ENCODE data around the gene STXBP6.

The STXBP6 gene

DNA sequence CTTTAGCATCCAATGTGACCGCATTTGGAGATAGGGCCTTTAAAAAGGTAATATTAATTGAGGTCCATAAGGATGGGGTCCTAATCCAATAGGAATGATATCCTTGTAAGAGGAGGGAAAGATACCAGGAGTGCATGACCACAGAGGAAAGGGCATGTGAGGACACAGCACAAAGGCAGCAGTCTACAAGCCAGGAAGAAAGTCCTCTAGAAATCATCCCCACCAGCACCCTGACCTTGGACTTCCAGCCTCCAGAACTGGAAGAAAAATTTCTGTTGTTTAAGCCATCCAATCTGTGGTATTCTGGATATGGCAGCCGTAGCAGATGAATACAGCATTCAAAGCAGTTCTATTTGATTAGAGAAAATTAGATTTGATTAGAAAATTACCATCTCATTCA, 145.4 kb downstream of the STXBP6 start:
- TF ChIP-seq TEAD4 (IDR thresholded peaks at IDR 0.05), result no peak
- TF ChIP-seq EGR1 (IDR thresholded peaks at IDR 0.05), result no peak
- TF ChIP-seq EP300 (IDR thresholded peaks at IDR 0.05; ENCODE audit: borderline replicate concordance), result no peak
- TF ChIP-seq ZBTB7A (IDR thresholded peaks at IDR 0.05; ENCODE audit: low read depth), result no peak
- TF ChIP-seq YY1 (IDR thresholded peaks at IDR 0.05; ENCODE audit: low read depth), result no peak
- no peak for TF ChIP-seq RAD21 (IDR thresholded peaks at IDR 0.05; ENCODE audit: low read depth)
- TF ChIP-seq CREB1 (IDR thresholded peaks at IDR 0.05; ENCODE audit: low read depth), result no peak
- no peak for TF ChIP-seq TCF12 (IDR thresholded peaks at IDR 0.05; ENCODE audit: low read depth)
- no peak for TF ChIP-seq TAF1 (IDR thresholded peaks at IDR 0.05; ENCODE audit: low read depth)
- TF ChIP-seq, protein P1, sequence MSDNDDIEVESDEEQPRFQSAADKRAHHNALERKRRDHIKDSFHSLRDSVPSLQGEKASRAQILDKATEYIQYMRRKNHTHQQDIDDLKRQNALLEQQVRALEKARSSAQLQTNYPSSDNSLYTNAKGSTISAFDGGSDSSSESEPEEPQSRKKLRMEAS (IDR thresholded peaks at IDR 0.05), result no peak
- no peak for TF ChIP-seq FOXM1 (IDR thresholded peaks at IDR 0.05; ENCODE audit: borderline replicate concordance, low read depth)
- TF ChIP-seq, protein P2, sequence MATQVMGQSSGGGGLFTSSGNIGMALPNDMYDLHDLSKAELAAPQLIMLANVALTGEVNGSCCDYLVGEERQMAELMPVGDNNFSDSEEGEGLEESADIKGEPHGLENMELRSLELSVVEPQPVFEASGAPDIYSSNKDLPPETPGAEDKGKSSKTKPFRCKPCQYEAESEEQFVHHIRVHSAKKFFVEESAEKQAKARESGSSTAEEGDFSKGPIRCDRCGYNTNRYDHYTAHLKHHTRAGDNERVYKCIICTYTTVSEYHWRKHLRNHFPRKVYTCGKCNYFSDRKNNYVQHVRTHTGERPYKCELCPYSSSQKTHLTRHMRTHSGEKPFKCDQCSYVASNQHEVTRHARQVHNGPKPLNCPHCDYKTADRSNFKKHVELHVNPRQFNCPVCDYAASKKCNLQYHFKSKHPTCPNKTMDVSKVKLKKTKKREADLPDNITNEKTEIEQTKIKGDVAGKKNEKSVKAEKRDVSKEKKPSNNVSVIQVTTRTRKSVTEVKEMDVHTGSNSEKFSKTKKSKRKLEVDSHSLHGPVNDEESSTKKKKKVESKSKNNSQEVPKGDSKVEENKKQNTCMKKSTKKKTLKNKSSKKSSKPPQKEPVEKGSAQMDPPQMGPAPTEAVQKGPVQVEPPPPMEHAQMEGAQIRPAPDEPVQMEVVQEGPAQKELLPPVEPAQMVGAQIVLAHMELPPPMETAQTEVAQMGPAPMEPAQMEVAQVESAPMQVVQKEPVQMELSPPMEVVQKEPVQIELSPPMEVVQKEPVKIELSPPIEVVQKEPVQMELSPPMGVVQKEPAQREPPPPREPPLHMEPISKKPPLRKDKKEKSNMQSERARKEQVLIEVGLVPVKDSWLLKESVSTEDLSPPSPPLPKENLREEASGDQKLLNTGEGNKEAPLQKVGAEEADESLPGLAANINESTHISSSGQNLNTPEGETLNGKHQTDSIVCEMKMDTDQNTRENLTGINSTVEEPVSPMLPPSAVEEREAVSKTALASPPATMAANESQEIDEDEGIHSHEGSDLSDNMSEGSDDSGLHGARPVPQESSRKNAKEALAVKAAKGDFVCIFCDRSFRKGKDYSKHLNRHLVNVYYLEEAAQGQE (IDR thresholded peaks at IDR 0.05; ENCODE audit: low read depth), result no peak
- TF ChIP-seq, protein P3, sequence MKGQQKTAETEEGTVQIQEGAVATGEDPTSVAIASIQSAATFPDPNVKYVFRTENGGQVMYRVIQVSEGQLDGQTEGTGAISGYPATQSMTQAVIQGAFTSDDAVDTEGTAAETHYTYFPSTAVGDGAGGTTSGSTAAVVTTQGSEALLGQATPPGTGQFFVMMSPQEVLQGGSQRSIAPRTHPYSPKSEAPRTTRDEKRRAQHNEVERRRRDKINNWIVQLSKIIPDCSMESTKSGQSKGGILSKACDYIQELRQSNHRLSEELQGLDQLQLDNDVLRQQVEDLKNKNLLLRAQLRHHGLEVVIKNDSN (IDR thresholded peaks at IDR 0.05), result no peak
- TF ChIP-seq NFIC (IDR thresholded peaks at IDR 0.05), result no peak
- no peak for TF ChIP-seq CEBPB (IDR thresholded peaks at IDR 0.05)

DNA sequence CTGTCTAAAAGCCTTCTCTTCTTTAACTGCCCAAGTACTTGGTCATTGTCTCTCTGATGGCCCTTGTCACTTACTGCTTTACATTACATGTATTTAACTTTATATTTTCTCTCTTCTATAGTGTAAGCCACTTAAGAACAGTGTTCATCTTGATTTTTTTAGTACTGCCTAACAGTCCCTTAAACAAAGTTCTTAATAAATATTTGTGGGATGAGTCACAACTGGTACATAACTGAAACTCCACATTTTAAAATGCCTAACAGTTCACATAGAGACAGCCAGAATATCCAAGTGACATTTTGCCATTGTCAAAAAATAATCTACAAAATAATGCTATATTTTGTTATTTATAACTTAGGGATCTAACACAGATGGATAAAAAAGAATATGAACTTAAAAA, 146.6 kb downstream of the STXBP6 start:
- TF ChIP-seq TEAD4 (IDR thresholded peaks at IDR 0.05) (no peak), EP300 (IDR thresholded peaks at IDR 0.05; ENCODE audit: borderline replicate concordance) (no peak), NFIC (IDR thresholded peaks at IDR 0.05) (no peak), TAF1 (IDR thresholded peaks at IDR 0.05; ENCODE audit: low read depth) (no peak), RAD21 (IDR thresholded peaks at IDR 0.05; ENCODE audit: low read depth) (no peak), EGR1 (IDR thresholded peaks at IDR 0.05) (no peak), YY1 (IDR thresholded peaks at IDR 0.05; ENCODE audit: low read depth) (no peak), ZBTB7A (IDR thresholded peaks at IDR 0.05; ENCODE audit: low read depth) (no peak), CREB1 (IDR thresholded peaks at IDR 0.05; ENCODE audit: low read depth) (no peak), TCF12 (IDR thresholded peaks at IDR 0.05; ENCODE audit: low read depth) (no peak)
- TF ChIP-seq, protein P3 (IDR thresholded peaks at IDR 0.05), result no peak
- TF ChIP-seq, protein P1 (IDR thresholded peaks at IDR 0.05), result no peak
- TF ChIP-seq, protein P2 (IDR thresholded peaks at IDR 0.05; ENCODE audit: low read depth), result no peak

DNA sequence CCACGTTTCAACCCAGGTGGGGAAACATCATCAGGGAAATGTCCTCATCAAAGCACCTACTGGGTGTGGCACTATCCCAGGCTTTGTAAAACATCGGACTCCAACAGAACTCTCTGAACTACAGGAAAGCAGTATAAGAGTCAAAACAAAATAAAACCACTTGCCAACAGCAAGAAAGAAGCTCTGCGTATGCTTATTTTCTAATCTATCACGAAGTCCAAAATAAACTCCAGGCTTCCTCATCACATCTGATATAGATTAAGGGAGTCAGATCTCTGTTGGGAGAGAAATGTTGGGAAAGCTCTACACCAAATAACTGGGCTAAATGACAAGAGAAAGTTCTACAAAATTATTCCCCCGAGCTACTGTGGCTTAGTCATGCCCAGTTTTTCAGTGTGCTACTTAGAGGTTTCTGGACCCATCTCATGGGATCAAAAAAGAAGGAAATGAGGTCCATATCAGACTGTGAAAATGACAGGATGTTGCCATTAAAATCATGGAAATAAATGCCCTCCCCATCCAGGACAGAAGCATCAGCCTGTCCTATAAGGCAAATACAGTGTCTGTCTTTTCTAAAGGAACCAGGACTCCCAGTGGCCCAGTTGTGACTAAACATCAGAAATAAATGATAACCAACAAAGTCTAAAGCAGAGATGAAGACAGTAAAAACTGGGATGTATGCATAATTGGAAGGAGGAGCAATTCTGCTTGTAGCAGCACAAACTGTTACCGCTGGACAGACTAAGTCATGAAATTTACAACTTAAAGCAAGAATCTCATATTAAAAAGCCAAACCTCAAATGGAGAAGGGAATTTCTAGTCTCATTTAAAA, 149.5 kb downstream of the STXBP6 start:
- TF ChIP-seq RAD21 (IDR thresholded peaks at IDR 0.05; ENCODE audit: low read depth), result no peak
- no peak for TF ChIP-seq NFIC (IDR thresholded peaks at IDR 0.05)
- TF ChIP-seq CREB1 (IDR thresholded peaks at IDR 0.05; ENCODE audit: low read depth), result no peak
- TF ChIP-seq EGR1 (IDR thresholded peaks at IDR 0.05), result no peak
- no peak for TF ChIP-seq TCF12 (IDR thresholded peaks at IDR 0.05; ENCODE audit: low read depth)
- TF ChIP-seq TAF1 (IDR thresholded peaks at IDR 0.05; ENCODE audit: low read depth), result no peak
- no peak for TF ChIP-seq YY1 (IDR thresholded peaks at IDR 0.05; ENCODE audit: low read depth)
- TF ChIP-seq CEBPB (IDR thresholded peaks at IDR 0.05), result no peak
- no peak for TF ChIP-seq TEAD4 (IDR thresholded peaks at IDR 0.05)
- no peak for TF ChIP-seq ZBTB7A (IDR thresholded peaks at IDR 0.05; ENCODE audit: low read depth)
- TF ChIP-seq, protein P3 (IDR thresholded peaks at IDR 0.05), result no peak
- TF ChIP-seq, protein P2 (IDR thresholded peaks at IDR 0.05; ENCODE audit: low read depth), result no peak
- TF ChIP-seq EP300 (IDR thresholded peaks at IDR 0.05; ENCODE audit: borderline replicate concordance), result no peak
- TF ChIP-seq, protein P1 (IDR thresholded peaks at IDR 0.05), result no peak
- no peak for TF ChIP-seq FOXM1 (IDR thresholded peaks at IDR 0.05; ENCODE audit: borderline replicate concordance, low read depth)

Measured in Ishikawa (cell line).